Neural cell (in vitro differentiated cells): ENCODE measurements around the gene UCKL1. TPM values are rescaled to one million over a fixed set of nuclear protein-coding genes. Genes with fewer than 3 reads are reported as not detected.
A peak's percentile ranks its signal among the peaks of the same experiment; 100 is the strongest.

ENCODE experiments used
- H2AFZ ChIP-seq: fragments of 200-600, 300-800 bp; sonication (generic), shearing (Covaris generic); 2 replicates; pipeline ENCODE4 v1.6.0; 2014; ENCODE audit warnings: low read depth, mild to moderate bottlenecking, antibody characterized with exemption, low read length, moderate library complexity
- H3F3A ChIP-seq: fragments of 200-600 bp; shearing (Covaris generic); 2 replicates; pipeline ENCODE4 v1.6.1; 2016; ENCODE audit warnings: mild to moderate bottlenecking, moderate library complexity, mixed read lengths, antibody characterized with exemption, low read length; ENCODE audit not compliant: insufficient read depth, poor library complexity, severe bottlenecking
- H3K27ac ChIP-seq: fragments of 200-600, 300-800 bp; sonication (generic), shearing (Covaris generic); 2 replicates; pipeline ENCODE4 v1.5.1; 2014; ENCODE audit warnings: mild to moderate bottlenecking, low read length, moderate library complexity
- H3K27me3 ChIP-seq: fragments of 300-800, 200-600 bp; sonication (generic), shearing (Covaris generic); 2 replicates; pipeline ENCODE4 v1.6.0; 2014; ENCODE audit warnings: mild to moderate bottlenecking, low read depth, low read length, moderate library complexity; ENCODE audit not compliant: insufficient read depth
- H3K36me3 ChIP-seq: fragments of 300-800, 200-600 bp; sonication (generic), shearing (Covaris generic); 2 replicates; pipeline ENCODE4 v1.5.1; 2014; ENCODE audit warnings: mild to moderate bottlenecking, antibody characterized with exemption, low read length, moderate library complexity; ENCODE audit not compliant: insufficient read depth
- H3K4me2 ChIP-seq: fragments of 300-800, 200-600 bp; sonication (generic), shearing (Covaris generic); 2 replicates; pipeline ENCODE4 v1.6.0; 2014; ENCODE audit warnings: mild to moderate bottlenecking, low read length
- H3K4me3 ChIP-seq: fragments of 300-800, 200-600 bp; sonication (generic), shearing (Covaris generic); 2 replicates; pipeline ENCODE4 v1.5.1; 2014; ENCODE audit warnings: mild to moderate bottlenecking, low read length, moderate library complexity
- H3K79me2 ChIP-seq: fragments of 200-600 bp; shearing (Covaris generic); replicated peaks from 2 replicates; pipeline ENCODE4 v1.6.0; 2014; ENCODE audit warnings: mild to moderate bottlenecking, low read length, moderate library complexity; ENCODE audit not compliant: insufficient read depth
- H3K9ac ChIP-seq: fragments of 300-800, 200-600 bp; sonication (generic), shearing (Covaris generic); 2 replicates; pipeline ENCODE4 v1.6.1; 2016; ENCODE audit warnings: mild to moderate bottlenecking, low read length, mixed read lengths
- H3K9me2 ChIP-seq: fragments of 200-600 bp; shearing (Covaris generic); 2 replicates; pipeline ENCODE4 v1.6.1; 2016; ENCODE audit warnings: mild to moderate bottlenecking, low read length, mixed read lengths; ENCODE audit not compliant: insufficient read depth
- H3K9me3 ChIP-seq: fragments of 200-600, 300-800 bp; sonication (generic), shearing (Covaris generic); 2 replicates; pipeline ENCODE4 v1.6.1; 2016; ENCODE audit warnings: mild to moderate bottlenecking, mixed run types, low read length, moderate library complexity, mixed read lengths
- H4K20me1 ChIP-seq: fragments of 200-600 bp; shearing (Covaris generic); 2 replicates; pipeline ENCODE4 v1.6.1; 2016; ENCODE audit warnings: mild to moderate bottlenecking, mixed run types; ENCODE audit not compliant: insufficient read depth
- EP300 ChIP-seq: fragments of 450-650 bp; conservative IDR thresholded peaks from 2 replicates; pipeline ENCODE4 v1.6.1; 2014; ENCODE audit warnings: antibody characterized with exemption, mild to moderate bottlenecking, moderate library complexity; ENCODE audit not compliant: poor library complexity, severe bottlenecking
- EZH2 ChIP-seq: fragments of 200-600, 300-800 bp; shearing (Covaris generic), sonication (generic); IDR thresholded peaks from 2 replicates; pipeline ENCODE4 v1.6.1; 2014; ENCODE audit warnings: antibody characterized with exemption, low read length, borderline replicate concordance, mild to moderate bottlenecking; ENCODE audit not compliant: insufficient read depth, poor library complexity, severe bottlenecking
- MXI1 ChIP-seq: fragments of 450-650 bp; conservative IDR thresholded peaks from 2 replicates; pipeline ENCODE4 v1.6.1; 2014; ENCODE audit warnings: antibody characterized with exemption, mild to moderate bottlenecking; ENCODE audit not compliant: poor library complexity, severe bottlenecking
- POLR2AphosphoS5 ChIP-seq: IDR thresholded peaks from 2 replicates; pipeline ENCODE4 v1.6.1; 2012
- RAD21 ChIP-seq: fragments of 450-650 bp; conservative IDR thresholded peaks from 2 replicates; pipeline ENCODE4 v1.6.1; 2014; ENCODE audit warnings: antibody characterized with exemption, mild to moderate bottlenecking, moderate library complexity
- TAF1 ChIP-seq: IDR thresholded peaks from 2 replicates; pipeline ENCODE4 v1.6.1; 2012; ENCODE audit warnings: low read depth
- polyA plus RNA-seq: library from polyadenylated mRNA; depleted of rRNA; stranded (reverse); fragments of >200 nt; gene quantifications from 2 replicates; pipeline ENCODE4 v1.2.3, GENCODE V29; 2014
- TF ChIP-seq, protein P1 (sequence below): fragments of 450-650 bp; IDR thresholded peaks from 2 replicates; pipeline ENCODE4 v1.5.1; 2014; ENCODE audit warnings: antibody characterized with exemption, mild to moderate bottlenecking, moderate library complexity; ENCODE audit not compliant: poor library complexity, severe bottlenecking

UCKL1 gene
- polyA plus RNA-seq, 1 donor from 2014 or later, result 58.9 TPM

DNA sequence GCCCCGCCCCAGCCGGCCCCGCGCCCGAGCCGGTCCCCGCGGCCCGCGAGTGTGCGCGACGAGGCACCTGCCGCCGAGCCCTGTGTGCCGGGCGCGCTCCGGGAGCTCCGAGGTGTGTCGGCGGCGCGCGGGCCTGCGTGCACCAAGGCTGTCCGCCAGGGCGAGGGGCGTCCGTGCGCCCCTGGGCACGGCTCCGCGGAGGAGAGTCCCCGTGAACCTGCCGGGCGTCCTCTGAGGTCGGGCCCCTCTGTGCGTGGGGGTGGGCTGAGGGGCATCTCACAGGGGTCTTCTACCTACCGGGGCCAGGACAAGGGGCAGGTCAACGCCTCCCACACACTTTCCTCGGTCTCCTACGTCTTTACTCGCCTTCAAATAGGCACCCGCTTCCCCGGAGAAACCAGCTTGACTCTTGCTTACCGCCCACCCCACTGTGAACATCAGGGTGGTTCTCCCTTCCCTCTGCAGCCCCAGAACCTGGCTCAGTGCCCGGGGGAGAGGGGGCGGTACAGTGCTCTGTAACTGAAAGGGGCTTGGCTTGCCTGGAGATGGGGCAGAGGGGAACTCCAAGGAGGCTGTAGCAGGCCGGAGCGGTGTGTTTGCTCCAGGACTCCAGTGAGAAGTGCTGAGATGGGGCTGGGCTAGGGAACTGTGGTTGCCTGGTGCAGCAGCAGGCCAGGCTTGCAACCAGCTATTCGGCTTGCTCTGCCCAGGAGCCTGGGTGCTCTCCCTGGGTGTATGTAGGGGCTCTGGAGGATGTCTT lies 23.5 kb upstream of the UCKL1 start, which contains the start of gene SAMD10:
Gene SAMD10 (minus strand): TSS at position 86 of the 760 bp plus-strand sequence. CDS start 175 bp downstream, outside the sequence.
- H3K4me2 ChIP-seq, result peak within 1 kb of the TSS; percentile 65
- no peaks in the 10 kb centered on the region for H3K27me3 ChIP-seq
- H3K9ac ChIP-seq, result peak within 1 kb of the TSS; percentile 84
- H3K4me3 ChIP-seq, result peak within 1 kb of the TSS; percentile 96
- H3K9me3 ChIP-seq, result no peaks in the 10 kb centered on the region
- H4K20me1 ChIP-seq, result no peaks in the 10 kb centered on the region
- H3F3A ChIP-seq, result no peaks in the 10 kb centered on the region
- peaks cover 19% of the 10 kb centered on the region for H3K79me2 ChIP-seq
- no peaks in the 10 kb centered on the region for H3K36me3 ChIP-seq
- H2AFZ ChIP-seq, result peak within 1 kb of the TSS; percentile 69
- H3K27ac ChIP-seq, result peak within 1 kb of the TSS; percentile 65
- H3K9me2 ChIP-seq, result no peaks in the 10 kb centered on the region
- no peak for TF ChIP-seq RAD21
- TF ChIP-seq POLR2AphosphoS5, result peak; percentile 51
- no peak for TF ChIP-seq EP300
- TF ChIP-seq, protein P1, sequence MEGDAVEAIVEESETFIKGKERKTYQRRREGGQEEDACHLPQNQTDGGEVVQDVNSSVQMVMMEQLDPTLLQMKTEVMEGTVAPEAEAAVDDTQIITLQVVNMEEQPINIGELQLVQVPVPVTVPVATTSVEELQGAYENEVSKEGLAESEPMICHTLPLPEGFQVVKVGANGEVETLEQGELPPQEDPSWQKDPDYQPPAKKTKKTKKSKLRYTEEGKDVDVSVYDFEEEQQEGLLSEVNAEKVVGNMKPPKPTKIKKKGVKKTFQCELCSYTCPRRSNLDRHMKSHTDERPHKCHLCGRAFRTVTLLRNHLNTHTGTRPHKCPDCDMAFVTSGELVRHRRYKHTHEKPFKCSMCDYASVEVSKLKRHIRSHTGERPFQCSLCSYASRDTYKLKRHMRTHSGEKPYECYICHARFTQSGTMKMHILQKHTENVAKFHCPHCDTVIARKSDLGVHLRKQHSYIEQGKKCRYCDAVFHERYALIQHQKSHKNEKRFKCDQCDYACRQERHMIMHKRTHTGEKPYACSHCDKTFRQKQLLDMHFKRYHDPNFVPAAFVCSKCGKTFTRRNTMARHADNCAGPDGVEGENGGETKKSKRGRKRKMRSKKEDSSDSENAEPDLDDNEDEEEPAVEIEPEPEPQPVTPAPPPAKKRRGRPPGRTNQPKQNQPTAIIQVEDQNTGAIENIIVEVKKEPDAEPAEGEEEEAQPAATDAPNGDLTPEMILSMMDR, result peak; percentile 38

DNA sequence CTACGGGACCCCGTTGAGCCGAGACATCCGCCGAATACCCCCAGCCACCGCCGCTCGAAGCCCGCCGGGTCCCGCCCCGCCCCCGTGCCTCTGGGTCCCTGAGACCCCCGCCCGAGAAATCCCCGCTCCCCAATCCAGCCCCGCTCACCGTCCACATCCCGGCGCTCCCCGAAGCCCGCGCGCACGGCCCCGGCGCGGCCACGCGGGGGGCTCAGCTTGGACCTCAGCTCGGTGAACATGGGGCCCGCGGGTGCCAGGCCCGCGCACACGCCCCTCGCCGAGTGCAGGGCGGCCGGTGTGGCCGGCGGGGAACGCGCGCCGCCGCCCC lies 23.0 kb upstream of the UCKL1 start:
- peak overlapping the region; percentile 84 for H3K9ac ChIP-seq
- no peaks in the 10 kb centered on the region for H3K9me2 ChIP-seq
- no peaks in the 10 kb centered on the region for H3K27me3 ChIP-seq
- no peaks in the 10 kb centered on the region for H3K36me3 ChIP-seq
- H3K79me2 ChIP-seq, result peaks cover 19% of the 10 kb centered on the region
- H3K4me3 ChIP-seq, result peak overlapping the region; percentile 96
- H3K9me3 ChIP-seq, result no peaks in the 10 kb centered on the region
- peak overlapping the region; percentile 69 for H2AFZ ChIP-seq
- H4K20me1 ChIP-seq, result no peaks in the 10 kb centered on the region
- peak overlapping the region; percentile 65 for H3K4me2 ChIP-seq
- TF ChIP-seq POLR2AphosphoS5 (no peak), EZH2 (no peak), EP300 (no peak), RAD21 (no peak)
- H3K27ac ChIP-seq, result peak overlapping the region; percentile 54
- no peaks in the 10 kb centered on the region for H3F3A ChIP-seq

DNA sequence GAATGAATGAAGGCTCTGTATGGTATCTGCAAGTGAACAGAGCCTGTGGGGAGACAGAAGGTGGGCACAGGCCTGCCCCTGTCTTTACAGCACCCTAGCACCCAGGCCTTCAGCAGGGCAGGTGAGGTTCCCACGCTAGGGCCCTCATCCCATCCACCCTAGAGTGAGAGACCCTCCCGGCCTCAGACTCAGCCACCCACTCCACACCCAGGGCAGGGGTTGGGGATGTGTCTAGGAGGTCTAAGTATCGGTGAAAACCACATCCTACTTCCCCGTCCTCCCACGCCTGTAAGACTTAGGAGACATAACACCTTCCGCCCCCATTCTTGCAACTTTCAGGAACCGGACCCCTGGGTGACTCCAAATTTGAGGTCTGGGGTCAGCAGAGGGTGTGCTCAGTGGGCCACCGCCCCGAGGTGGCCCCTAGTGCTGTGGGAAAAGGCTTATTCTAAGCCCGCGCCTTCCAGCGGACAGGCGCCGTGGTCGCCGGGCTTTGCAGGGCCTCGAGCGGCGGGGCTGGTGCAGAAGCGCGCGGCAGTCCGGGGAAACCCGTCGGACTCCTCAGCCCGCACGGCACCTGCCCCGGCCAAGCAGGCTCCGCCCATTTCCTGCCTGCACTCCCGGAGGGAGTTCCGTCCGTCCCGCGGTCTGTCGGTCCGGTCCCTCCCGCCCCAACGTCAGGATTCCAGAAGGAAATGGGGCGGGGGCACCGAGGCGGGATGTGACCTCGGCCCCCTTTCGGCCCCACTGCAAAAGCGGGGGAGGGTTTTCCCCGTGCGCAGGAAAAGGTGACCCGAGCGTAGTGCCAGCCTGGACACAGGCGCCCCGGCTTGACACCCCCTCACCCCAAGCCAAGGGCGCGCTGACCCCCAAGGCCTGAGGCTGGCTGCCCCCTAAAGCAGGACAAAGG lies 22.4 kb upstream of the UCKL1 start:
- H3K36me3 ChIP-seq, result no peaks in the 10 kb centered on the region
- H3K27ac ChIP-seq, result peak overlapping the region; percentile 54

More for the DNA sequence above, 22.4 kb upstream of the UCKL1 start:
- Histone ChIP-seq H4K20me1 (no peaks in the 10 kb centered on the region), H3K4me2 (peak overlapping the region; percentile 65), H3K4me3 (peak overlapping the region; percentile 96), H3K9me3 (no peaks in the 10 kb centered on the region), H3K27me3 (no peaks in the 10 kb centered on the region), H3K9me2 (no peaks in the 10 kb centered on the region), H3K79me2 (peaks cover 19% of the 10 kb centered on the region), H3K9ac (peak overlapping the region; percentile 84), H2AFZ (peak overlapping the region; percentile 69), H3F3A (no peaks in the 10 kb centered on the region)
- TF ChIP-seq, protein P1, result no peak
- TF ChIP-seq RAD21 (no peak), MXI1 (peak; percentile 15), TAF1 (no peak)
